D721Med (cell line): ENCODE data around the gene KIAA0825.

Source experiments
- DNase-seq: peaks from one replicate; pipeline ENCODE4 v3.0.0; 2011; ENCODE audit warnings: low spot score; ENCODE audit not compliant: insufficient read length
- FAIRE-seq: peaks from 2 replicates; lab custom pipeline; 2011; peaks lifted over from hg19 to GRCh38; lab: Jason Lieb, UNC
- TF ChIP-seq, protein P1 (sequence below): IDR thresholded peaks from 2 replicates; pipeline ENCODE4 v1.5.1; 2012; ENCODE audit warnings: mild to moderate bottlenecking, control low read depth; ENCODE audit not compliant: insufficient read depth; ENCODE audit errors: missing control alignments

KIAA0825 gene

DNA sequence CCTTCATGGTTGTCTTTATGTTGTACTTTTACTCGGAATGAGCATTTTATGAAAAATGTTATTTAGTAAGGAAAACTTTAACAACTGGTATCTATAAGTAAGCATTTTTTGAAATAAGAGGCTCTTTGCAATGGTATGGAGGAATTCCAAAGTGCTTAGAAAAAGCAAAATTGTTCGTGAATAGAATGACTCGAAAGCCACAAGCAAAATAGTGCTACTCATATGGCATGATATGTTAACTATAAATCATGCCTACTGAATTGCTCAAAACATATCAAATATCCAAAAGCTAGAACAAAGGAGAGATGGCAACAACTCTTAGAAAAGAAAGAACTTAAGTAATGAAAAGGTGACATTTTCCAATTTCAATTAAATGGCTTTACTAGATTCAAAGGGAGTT lies 216.3 kb downstream of the KIAA0825 start:
- DNase-seq (no peak), FAIRE-seq (no peak)
- TF ChIP-seq, protein P1, sequence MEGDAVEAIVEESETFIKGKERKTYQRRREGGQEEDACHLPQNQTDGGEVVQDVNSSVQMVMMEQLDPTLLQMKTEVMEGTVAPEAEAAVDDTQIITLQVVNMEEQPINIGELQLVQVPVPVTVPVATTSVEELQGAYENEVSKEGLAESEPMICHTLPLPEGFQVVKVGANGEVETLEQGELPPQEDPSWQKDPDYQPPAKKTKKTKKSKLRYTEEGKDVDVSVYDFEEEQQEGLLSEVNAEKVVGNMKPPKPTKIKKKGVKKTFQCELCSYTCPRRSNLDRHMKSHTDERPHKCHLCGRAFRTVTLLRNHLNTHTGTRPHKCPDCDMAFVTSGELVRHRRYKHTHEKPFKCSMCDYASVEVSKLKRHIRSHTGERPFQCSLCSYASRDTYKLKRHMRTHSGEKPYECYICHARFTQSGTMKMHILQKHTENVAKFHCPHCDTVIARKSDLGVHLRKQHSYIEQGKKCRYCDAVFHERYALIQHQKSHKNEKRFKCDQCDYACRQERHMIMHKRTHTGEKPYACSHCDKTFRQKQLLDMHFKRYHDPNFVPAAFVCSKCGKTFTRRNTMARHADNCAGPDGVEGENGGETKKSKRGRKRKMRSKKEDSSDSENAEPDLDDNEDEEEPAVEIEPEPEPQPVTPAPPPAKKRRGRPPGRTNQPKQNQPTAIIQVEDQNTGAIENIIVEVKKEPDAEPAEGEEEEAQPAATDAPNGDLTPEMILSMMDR, result no peak

DNA sequence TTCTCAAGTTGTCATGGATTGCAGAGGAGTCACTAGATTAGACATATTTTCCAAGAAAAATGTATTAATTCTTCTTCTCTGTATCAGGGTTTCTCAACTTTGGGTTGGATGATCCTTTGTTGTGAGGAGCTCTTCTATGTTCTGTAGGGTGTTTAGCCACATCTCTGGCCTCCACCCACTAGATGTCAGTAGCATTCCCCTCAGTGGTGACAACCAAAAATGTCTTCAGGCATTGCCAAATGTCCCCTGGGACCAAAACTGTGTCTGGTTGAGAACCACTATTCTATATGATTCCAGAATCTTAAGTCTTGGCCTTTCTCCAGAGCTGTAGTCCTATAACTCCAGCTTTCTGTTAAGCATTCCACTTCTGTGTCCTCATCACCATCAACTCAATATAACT lies 220.9 kb downstream of the KIAA0825 start:
- FAIRE-seq (no peak), DNase-seq (no peak)
- TF ChIP-seq, protein P1, result no peak

DNA sequence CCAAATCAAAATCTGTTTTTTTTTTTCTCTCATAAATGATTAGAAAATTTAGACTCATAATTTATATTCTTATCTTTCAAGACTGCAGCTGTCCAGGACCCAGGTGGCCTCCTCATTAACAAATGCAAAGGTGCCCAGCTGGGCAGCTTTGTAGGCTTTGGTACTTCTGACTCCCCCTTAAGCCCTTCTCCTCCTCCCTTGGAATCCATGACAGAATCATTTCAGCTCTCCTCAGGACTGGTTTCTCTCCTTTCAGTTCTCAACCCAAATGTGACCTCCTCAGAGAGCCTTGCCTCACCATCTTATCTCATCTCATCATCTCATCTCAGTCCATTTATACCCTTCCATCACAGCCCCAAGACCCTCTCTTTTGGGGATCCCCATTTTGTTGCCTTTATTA lies 221.7 kb downstream of the KIAA0825 start:
- FAIRE-seq (no peak), DNase-seq (no peak)
- TF ChIP-seq, protein P1, result no peak

DNA sequence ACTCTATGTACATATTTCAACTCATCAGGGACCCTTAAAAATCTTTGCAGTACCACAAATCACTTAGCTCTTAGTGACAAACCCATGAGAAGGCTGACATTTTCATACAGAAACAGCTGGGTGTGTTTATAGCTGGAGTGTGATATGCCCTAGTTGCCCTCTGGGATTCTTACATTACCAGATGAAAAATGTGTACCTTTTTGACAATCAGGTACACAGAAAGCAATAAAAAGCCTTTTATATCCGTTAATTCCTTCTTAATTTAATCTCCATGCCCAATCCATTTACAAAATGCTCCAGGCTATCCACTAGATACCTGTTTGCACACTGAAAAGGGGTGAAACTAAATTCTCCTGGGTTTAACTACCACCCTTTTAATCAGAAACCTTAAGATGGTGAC lies 222.9 kb downstream of the KIAA0825 start:
- TF ChIP-seq, protein P1, result no peak
- DNase-seq, result no peak
- no peak for FAIRE-seq

DNA sequence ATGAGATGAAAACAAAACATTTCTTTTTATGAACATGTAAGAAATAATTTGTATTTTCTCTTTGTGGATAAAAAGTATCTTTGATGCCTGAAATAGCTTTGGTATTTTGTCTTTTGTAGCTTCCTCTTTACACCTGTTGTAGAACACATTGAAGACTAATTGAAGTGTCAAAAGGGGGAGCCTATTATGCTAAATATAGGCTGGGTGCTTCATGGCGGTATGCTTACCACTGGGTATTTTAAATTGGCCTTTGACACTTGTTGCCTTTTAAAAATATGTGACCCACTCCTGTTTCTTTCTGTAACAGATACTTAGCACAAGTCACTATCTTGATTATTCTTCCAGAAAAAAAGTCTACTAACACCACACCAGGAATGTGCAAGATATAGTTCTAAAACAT lies 226.4 kb downstream of the KIAA0825 start:
- TF ChIP-seq, protein P1, result no peak
- FAIRE-seq, result no peak
- DNase-seq, result no peak

DNA sequence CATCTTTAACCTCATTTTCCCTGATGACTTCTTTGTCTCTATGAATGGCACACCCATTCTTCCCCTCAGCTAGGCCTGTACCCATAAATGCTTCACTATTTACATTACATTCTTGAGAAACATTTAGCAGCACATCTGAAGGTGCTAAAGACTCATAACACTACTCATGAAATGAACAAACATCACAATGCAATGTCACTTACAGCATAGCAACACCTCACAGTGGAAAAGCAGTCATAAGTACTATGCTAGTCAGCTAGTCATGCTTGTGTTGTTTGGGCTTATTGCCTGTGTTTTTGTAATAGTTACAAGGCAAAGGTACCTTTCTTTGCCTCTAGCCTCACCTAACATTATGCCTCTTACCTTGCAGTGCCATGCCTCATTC lies 228.9 kb downstream of the KIAA0825 start:
- TF ChIP-seq, protein P1, result no peak
- DNase-seq, result no peak
- no peak for FAIRE-seq

DNA sequence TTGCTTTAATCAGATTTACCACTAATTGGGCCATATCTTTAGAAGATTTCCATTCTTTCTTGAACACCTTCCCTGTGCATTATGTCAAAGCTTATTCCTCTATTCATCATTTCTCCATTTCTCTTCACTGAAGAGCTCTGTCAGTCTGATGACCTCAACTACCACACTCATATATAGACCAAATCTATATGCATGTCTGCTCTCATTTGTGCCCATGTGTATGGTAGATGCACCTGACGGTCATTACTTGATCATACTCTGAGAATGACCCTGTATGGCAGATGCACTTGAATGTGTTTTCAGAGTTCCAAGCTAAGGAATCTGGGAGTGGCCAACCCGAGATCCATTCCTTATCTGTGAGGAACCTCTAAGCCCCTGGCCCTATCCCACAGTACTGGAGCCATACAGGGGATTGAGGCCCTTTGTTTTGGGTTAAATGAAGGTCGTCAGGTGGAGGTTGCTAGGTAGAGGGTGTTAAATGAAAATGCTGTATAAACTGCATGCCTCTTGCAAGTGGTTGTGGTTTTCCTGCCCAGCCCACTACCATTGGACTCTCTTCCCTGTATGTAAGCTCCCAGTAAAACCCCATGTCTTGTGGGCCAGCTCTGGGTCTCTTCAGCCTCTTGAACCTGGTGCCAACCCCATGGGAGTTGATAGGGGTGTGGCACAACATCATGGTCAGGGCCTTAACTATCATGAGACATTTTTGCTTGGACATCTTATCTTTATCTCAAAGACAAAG lies 229.5 kb downstream of the KIAA0825 start:
- no peak for FAIRE-seq

More for the DNA sequence above, 229.5 kb downstream of the KIAA0825 start:
- TF ChIP-seq, protein P1, result no peak
- DNase-seq, result no peak
